NT2/D1 (cell line): ENCODE data around the gene RNF44.

Experiments used
- YY1 ChIP-seq: IDR thresholded peaks from 2 replicates; pipeline ENCODE4 v1.6.1; 2011; ENCODE audit not compliant: insufficient read length, insufficient read depth
- ZNF274 ChIP-seq: IDR thresholded peaks from 2 replicates; pipeline ENCODE4 v1.6.1; 2011; ENCODE audit warnings: mild to moderate bottlenecking, low read depth, low read length

GRCh38 chr5:176521699-176522263 lies 15.4 kb downstream of the RNF44 start:
- TF ChIP-seq ZNF274 (no peak), YY1 (no peak)
